Left renal cortex interstitium (tissue), 4 donors: ENCODE results near the gene CMIP. TPM values are rescaled to one million over a fixed set of nuclear protein-coding genes. Genes with fewer than 3 reads are reported as not detected.

Source experiments
- DNase-seq, 4 donors: peaks; one replicate each; pipeline ENCODE4 v3.0.0-alpha.2; 2013; ENCODE audit warnings: low read depth in 4 of 4, low spot score in 2 of 4, missing footprints in 1 of 4
- polyA plus RNA-seq, 4 donors: library from polyadenylated mRNA; unstranded; fragments of 120-200 nt; gene quantifications; one replicate each; pipeline ENCODE4 v1.2.1, GENCODE V29; 2013; ENCODE audit not compliant: insufficient read length in 4 of 4

CMIP gene
- polyA plus RNA-seq, 4 donors, result 39.5 to 53.2 (median 42.3) TPM

DNA sequence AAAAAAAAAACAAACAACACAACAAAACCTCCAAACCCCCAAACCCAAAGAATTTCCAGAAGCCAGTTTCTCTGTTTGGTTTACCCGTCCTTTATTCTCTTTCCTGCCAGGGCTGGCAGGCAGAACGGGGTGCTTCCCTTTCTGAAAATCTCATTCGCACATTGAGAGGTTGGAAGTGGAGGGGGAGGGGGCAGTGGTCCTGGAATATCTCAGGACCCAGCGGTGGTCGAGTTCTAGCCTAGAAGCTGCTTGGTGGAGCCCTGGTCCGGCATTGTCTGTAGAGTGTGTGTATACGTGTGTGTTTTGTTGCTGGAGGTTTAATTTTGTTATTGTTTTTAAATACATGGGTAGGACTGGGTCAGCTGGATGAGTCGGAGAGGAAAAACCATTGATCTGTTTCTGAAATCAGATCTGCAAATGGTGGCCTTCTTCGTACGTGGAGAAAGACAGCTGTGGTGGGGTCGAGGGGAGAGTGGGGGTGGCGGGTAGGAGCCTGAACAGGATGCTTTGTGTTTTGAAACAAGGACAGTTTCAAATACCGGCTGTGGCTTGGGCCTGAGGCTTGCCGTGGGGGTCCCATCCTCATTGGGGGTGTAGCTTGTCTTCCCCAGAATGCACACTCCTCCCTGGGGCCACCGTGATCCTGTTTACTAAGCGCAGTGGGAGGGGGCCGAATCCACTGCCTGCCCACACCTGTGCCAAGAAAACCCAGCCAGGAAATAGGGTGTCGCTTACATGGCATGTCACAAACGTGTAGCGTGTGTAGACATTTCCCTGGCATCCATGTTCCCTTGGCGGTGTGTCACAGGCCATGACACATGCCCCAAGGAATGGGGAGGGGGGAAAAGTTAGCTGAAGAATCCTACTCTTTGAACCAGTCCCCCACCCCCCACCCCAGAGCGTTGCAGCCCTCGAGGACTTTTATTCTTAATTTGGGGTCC, 1.6 kb downstream of the CMIP start:
- no peak for DNase-seq

DNA sequence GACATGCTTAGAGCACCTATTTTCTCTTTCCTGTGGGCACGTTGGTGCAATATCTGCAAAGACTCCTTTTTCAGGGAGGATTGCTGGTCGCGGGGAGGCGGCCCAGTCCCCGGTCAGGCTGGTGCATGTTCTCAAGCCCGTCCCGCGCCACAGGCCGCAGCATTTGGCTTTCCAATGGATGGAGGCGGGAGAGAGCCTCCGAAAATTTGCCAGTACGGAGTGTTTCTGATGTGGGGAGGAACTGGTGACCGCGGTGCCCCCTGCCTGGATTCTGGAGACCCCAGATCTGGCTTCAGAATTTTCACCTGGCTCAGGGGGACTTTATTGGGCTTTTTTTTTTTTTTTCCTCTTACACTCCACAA, 2.3 kb downstream of the CMIP start:
- no peak for DNase-seq

DNA sequence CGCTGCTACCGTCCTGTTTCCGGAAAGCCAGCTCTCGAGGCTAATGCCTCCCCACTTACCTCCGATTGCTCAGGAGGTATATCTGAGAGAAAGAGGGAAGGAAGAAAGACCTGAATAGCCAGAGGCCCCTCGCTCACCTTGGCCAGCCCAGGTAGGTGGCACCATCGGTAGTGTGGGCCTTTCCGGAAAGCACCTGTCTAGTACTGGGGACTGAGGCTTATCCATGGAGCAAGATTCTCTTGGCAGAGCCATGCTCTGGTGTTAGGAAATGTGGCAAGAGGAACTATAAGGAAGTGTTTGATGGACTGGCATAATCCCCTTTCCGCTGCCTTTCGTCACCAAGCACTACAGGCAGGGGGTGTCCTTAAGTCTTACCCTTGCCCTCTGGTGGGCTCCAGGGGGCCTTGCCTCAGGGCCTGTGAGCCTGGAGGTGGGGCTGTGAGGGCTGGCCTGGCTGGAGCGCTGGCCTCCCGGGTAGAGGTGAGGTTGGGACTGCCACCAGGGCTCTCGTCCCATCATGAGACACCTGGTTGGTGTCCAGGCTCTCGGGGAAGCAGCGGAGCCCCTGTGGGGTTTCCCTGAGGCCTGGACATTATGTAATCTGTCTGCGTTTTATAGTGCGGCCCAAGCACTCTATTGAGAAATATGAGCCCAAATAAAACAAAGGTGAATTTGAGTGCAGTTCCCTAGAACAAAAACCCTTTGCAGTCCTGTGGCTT, 2.9 kb downstream of the CMIP start:
- DNase-seq, result no peak

DNA sequence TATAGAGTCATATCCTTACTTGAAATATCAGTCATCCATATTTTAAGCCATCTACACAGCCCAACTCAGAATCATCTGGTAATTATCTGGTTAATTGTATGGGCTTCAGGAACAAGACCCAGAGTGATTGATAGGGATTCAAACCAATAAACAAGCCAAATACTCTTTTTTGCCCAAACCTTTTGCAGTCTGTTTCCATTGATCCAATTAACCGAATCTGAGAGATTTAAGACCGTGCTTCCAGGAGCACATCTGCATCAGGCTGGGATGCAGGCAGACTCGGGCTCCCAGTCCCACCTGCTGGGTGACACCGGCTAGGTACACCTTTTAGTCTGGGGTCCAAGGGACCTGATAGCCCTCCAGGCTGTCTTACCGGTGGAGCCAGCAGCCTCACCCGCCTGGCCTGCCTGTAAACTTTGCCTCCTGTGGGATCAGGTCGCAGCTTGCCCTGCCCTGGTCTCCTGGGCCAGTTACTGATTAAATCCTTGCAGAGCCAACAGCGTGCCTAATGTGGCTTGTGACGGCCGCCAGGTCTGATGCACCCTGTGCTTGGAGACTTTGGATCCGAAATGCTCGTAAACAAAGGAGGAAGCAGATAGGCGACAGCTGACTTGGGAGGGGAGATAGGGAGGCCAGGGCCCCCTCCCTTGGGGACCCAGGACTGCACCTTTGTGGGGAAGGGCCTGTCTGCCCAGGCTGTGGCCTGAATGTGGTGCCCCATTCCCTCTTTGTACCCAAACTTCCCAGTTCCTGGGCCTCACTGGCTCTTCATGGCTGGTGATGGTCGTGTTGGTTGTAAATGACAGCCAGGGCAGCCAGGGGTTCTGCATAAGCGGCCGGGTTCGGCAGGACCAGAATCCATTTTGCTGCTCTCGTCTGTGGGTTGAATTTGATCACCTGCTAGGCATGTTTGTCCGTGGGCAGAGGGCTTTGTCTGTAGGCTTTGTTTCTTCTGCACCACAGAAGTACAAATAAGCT, 3.8 kb downstream of the CMIP start:
- DNase-seq, result no peak

DNA sequence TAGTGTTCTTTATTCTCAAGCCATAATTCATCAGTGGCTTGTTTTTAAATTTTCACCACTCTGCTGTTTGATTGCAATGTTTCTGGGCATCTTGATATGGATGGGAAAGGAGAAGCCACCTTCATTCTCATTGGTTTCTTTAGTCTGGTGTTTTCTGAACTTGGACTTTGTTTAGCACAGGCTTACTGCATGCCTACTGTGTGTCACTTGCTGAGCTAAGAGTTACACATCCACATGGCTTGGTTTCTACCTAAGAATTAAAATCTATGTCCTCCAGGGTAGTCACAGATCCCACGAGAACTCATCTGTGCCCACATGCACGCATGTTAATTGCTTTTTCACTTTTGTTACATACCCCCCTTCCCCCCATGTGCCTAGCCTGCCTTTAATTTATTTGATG, 4.6 kb downstream of the CMIP start:
- DNase-seq, result no peak

DNA sequence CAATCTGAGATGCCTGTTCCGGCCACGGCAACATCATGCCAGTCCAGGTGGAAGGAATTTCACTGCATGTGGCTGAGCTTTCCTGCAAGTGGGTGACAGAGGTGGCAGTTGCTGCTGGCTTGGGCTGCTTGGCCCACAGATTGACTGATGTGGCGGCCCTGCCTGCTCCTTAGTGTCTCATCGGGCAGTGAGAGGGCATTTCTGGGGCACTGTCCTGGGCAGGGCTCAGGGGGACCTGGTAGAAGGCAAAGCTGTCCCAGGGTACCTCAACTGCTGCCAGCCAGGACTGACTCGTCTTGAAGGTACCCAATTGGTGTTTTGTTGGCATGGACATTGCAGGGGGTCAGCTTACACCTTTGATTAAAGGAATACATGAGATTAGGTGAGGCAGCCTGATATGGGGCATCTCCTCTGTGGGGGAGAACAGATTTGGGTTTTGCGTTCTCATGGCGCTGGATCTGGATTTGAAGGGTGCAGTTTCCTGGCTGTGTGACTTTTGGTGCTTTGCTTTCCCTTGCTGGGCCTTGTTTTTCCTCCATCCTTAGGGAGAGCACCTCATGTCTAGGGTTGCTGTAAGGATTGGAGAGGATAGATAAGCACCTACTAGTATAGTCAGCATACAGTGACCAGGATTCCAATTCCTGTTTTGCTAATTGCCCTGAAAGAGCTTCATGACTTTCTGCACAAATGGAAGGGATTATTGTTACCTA, 5.4 kb downstream of the CMIP start:
- DNase-seq, result no peak

DNA sequence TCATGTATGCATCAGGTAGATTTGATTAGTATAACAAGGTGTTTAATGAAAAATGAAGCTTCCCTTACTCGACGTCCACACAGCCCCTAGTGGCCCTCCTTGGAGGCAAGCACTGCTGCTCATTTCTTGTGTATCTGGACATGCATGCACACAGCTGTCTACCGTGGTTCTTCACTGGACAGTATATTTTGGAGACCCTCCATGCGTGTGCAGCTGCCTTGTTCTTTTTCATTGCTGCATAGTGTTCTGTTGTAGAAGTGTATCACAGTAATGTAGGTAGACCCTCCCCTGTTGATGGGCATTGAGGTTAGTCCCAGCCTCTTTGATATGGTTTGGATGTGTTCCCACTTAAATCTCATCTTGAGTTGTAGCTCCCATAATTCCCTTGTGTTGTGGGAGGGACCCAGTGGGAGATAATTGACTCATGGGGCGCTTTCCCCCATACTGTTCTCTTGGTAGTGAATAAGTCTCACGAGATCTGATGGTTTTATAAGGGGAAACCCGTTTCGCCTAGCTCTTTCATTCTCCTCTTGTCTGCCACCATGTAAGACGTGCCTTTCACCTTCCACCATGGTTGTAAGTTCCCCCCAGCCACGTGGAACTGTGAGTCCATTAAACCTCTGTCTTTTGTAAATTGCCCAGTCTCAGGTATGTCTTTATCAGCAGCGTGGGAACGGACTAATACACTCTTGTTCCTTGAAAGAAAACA, 6.3 kb downstream of the CMIP start:
- DNase-seq, result no peak

DNA sequence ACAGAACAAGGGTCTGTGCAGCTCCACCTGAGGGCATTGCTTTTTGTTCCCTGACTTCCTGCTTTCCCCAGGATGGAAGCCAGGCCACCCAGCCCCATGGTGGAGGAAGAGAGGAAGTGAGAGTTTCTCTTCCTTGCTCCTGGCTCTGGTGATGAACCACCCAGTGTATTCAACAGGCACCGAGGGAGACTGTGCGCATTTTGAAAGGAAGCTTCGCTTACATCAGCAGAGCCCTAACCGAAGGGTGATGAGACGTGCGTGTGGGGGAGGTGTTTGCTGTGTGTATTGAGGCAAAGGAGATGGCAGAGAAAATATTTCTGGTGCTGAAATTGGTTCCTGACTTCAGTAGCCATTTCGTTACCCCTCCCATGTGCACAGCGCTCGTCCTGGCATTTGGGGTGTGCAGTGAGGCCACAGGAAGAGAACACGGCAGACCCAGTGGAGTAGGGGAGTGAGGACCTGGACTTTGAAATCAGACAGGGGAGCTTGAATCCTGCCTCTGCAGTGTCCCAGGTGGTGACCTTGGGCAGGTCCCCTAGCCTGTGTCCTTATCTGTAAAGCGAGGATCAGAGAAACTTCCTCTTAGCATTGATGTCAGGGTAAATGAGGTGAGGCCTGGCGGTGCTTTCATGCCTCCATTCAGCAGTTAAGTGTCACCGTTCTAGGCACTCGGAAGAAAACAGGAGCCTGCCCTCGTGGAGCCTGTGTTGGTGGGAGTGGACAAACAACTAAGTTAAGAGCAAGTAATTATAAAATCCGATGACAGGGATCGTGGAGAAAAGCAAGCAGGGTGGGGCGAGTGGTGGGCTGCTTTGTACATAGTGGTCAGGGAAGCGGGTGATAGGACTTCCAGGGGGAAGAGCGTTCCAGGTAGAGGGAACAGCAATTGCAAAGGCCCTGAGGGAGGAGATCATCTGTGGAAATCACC, 7.4 kb downstream of the CMIP start:
- no peak for DNase-seq

DNA sequence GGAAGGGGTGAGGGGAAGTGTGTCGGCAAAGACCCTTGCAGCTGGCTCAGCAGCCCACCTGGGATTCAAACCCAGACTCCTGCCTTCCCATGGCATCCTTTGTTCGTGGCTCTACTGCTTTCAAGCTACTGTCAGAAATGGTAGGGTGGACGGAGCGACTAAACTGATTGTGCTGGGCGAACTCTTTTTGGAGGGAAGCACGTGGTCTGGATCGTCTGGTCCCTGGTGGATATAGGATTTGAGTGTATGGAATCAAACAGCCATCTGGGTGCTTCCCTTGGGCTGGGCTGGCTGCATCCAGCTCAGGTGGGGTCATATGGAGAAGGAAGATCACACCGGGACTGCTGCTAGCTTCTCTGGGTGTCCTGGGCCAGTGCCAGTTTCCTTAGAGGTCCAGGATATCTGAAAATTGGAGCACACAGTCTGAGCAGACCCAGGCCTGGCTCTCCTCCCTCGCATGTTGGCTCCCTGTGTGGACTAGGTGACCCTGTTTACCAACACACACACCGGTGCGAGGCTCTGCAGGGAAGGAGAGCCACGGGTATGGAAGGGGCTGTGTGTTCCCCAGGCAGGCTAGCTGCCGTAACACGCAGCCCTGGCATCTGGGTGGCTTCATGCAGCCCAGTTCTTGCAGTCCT, 8.6 kb downstream of the CMIP start:
- no peak for DNase-seq

DNA sequence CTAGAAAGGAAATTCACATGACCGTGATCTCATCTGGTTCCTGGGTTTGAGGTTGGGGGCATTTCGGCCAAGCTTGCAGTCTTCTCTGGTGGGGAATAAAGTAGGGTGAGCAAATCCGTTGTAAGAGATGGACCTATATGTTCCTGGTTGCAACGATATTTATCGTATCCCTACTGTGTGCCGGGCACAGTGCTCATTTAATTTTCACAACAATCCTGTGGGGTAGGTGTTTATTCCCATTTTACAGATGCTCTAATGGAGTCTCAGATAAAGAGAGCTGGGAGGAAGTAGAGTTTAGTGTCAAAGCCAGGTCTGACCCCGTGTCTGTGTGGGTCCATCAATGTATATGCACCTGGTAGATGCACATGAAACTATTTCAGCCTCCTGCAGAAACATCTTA, 9.4 kb downstream of the CMIP start:
- DNase-seq, result no peak

DNA sequence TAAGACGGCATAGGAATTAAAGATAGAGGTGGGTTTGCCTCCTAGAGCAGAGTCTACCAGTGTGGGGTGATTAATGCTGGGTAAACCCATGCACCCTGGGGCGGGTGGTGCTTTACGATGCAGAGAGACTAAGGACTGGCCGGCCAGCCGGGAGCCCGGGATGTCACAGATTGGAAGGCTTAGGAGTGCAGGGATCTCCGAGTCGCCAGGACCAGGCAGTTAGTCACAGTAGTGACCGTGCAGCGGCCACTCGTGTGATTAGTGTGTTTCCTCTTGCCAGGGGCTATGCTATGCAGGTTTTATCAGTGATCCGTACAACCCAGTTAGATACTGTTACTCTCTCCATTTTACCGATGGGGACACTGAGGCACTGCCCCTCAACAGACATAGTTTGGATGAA, 10.4 kb downstream of the CMIP start:
- DNase-seq, result no peak

DNA sequence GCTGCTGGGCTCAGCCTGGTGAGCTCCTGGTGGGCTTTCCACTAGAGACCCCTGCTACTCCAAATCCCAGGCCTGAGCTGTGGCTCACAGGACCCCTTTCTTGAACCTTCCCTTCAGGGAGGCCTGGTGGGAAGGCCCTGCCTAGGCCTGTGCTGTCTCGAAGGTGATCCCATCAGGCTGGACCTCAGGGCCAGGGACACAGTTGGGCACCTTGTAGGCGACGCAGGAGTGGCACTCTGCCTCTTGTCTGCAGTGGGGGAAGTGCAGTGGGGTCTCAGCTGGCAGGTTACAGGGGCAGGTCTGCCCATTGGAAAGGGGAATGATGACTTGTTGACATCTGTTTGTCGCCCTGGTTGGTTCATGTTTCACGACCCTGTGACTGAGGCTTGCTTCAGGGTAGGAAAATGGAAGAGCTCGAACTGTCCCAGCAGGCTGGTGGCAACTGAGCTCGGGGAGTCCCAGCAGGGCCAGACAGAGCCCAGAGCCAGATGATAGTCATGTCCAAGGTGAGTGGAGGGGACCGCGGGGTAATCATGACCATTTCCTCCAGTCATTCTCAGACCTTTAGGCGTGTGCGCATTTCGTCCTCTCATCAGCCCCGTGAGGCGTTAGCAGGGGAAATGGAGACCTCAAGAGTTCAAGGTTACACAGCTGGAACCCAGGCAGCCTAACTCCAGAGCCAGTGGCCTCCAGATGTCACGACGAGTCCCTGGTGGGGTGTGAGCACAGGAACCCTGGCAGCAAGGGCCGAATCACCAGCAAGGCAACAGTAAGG, 11.3 kb downstream of the CMIP start:
- DNase-seq, result no peak

DNA sequence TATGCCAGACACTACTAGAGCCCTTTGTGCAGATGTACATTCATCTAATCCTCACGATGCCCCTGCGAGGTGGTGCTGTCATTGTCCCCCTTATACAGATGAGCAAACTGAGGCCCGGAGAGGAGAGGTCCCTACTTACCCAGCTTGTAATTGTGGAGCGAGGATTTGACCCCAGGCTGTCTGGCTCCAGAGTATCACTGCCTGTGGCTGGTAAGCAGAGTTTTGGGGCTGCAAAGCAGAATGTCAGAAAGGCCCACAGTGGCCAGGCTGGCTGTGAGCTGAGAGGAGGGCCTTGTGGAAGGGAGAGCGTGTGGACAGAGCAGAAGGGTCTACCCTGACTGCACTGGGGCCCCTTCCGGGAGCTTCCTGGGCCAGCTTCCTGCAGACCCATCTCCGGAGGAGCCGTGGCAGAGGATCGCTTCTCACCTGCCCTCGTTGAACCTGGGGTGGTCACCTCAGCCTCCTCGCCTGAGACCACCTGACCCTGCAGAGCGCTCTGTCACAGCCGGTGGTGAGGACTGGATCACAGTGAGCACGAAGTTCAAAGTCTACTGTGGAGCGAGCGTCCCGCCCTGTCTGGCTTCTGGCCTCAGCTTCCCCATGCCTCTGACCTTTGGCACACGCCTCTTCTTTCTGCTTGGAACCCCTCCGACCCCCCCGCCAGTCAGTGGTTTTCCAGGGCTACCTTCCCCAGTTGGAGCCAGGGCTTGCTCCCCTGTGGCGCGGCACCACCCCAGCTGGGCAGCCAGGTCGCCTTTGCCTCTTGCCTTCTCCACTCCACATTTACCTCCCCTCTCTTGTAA, 12.1 kb downstream of the CMIP start:
- DNase-seq, result no peak

DNA sequence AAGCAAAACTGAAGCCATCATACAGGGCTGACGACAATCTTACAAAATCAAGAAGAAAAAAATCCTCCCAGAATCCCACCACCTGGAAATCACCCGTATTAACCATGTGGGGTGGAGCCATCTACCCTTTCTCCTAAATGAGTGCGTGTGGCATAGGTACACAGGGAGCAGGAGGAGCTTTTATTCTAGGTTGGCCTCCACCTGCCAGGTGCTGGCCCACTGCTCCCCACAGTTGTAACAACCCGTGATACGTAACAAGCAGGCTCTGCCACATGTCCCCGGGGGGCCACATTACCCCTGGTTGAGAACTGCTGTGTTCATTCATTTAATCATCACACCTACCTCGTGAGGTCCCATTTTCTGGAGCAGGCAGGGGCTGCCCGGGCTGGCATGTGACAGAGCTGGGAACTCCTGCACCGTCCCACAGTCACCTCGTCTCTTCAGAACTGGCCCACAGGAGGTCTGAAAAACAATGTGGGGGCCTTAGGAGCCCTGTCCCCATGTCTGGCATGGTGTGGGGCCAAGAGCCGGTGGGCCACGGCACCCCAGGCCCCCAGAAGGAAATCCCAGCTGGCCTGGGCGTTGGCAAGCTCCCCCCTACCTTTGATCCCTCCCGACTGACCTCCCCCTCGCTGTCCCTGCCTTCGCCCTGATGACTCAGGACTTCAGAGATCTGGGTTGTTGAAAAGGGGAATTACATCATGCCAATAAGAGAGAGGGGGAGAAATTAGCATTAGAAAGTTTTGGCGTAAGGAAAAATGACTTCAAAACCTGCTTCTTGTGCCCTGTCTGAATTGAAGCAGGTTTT, 12.9 kb downstream of the CMIP start:
- no peak for DNase-seq

DNA sequence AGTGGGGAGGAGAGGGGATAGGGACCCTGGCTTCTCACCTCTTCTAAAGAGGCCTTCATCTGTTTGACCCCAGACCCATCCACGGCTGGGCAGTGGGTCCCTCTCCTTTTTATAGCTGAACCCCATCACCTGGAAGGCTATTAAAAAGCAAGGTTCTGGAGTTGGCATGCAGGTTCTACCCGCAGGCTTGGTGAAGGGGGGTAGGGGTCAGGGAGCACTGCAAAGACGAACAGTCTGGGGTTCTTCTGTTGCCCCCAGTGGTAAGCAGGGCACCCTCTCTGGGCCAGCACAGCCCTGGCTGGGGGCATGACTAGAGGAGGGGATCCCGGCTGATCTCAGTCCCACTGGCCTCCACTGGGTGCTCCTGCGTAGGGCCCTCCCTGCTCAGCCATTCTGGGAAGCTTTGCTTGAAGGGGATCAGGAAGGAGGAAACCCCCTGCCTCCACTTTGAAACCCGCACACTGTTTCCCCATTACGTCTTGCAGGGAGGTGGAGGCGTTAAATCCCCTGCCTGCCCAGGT, 13.6 kb downstream of the CMIP start:
- no peak for DNase-seq
